Activated CD4-positive, alpha-beta T cell treated with anti-CD3 and anti-CD28 coated beads for 36 hours (primary cell): Measurements from ENCODE around the gene CARD19. TPM values are rescaled to one million over a fixed set of nuclear protein-coding genes. Genes with fewer than 3 reads are reported as not detected.
"Not testable (repeated sequence)": the region's sequence is repeated elsewhere in the genome, so short reads cannot be mapped to it uniquely, and the experiment has no call there.

Experiments
- ATAC-seq: fragments of 200-7000 bp; cut with Tn5 transposase; one replicate; pipeline ENCODE4 v1.10.0; 2021; ENCODE audit warnings: mild to moderate bottlenecking, moderate library complexity
- CTCF ChIA-PET: fragments of 350-600 bp; sonication (Branson Sonifier 250); formaldehyde crosslinking; loops from one replicate; lab custom pipeline; 2021; ENCODE audit warnings: antibody characterized with exemption; lab: Charles Lee
- POLR2A ChIA-PET: fragments of 350-600 bp; sonication (Branson Sonifier 250); formaldehyde crosslinking; loops from one replicate; lab custom pipeline; 2021; ENCODE audit warnings: antibody characterized with exemption, inconsistent platforms; lab: Charles Lee
- DNase-seq: peaks from one replicate; pipeline ENCODE4 v3.0.0-alpha.2; 2020
- H3K27ac Mint-ChIP-seq: one replicate; pipeline ENCODE4 v1.8.0; 2021; ENCODE audit warnings: mixed read lengths
- H3K27me3 Mint-ChIP-seq: one replicate; pipeline ENCODE4 v1.8.0; 2021; ENCODE audit warnings: mixed read lengths
- H3K36me3 Mint-ChIP-seq: one replicate; pipeline ENCODE4 v1.8.0; 2021; ENCODE audit warnings: low read depth, mixed read lengths
- H3K4me1 Mint-ChIP-seq: one replicate; pipeline ENCODE4 v1.8.0; 2021; ENCODE audit warnings: mixed read lengths
- H3K4me3 Mint-ChIP-seq: one replicate; pipeline ENCODE4 v1.8.0; 2021; ENCODE audit warnings: mild to moderate bottlenecking, moderate library complexity, mixed read lengths
- H3K9me3 Mint-ChIP-seq: one replicate; pipeline ENCODE4 v1.8.0; 2021; ENCODE audit warnings: low read depth, mixed read lengths
- intact Hi-C, 2 experiments: fragments of 100-400 bp; cut with DNase I in 1 of 2; cut with micrococcal nuclease in 1 of 2; formaldehyde crosslinking; loops; one replicate each; pipeline versions ENCODE4 v1.14.2 to v1.15.1; 2022 to 2024; cut with DNase I, micrococcal nuclease
- total RNA-seq, 2 experiments: library from RNA; stranded (reverse); gene quantifications; one replicate each; pipeline ENCODE4 v1.2.3, GENCODE V29; 2021

The CARD19 gene
- total RNA-seq, 2 experiments from 2014 or later, result 39.6 to 44.4 TPM

- ChIA-PET POLR2A (no interaction called here), CTCF (no interaction called here)
- no peaks in the 10 kb centered on the region for H3K27me3 Mint-ChIP-seq
- no peak for DNase-seq
- H3K9me3 Mint-ChIP-seq, result no peaks in the 10 kb centered on the region
- H3K27ac Mint-ChIP-seq, result no peak overlapping the region
- H3K4me1 Mint-ChIP-seq, result peaks cover 12% of the 10 kb centered on the region
- no peak overlapping the region for H3K4me3 Mint-ChIP-seq
- intact Hi-C loops, result no loop called here
- no peak for ATAC-seq
- H3K36me3 Mint-ChIP-seq, result peaks cover 11% of the 10 kb centered on the region
Observed at GRCh38 chr9:93114984-93115335, 18.9 kb downstream of the CARD19 start.

- Mint-ChIP-seq H3K4me1 (peaks cover 18% of the 10 kb centered on the region), H3K27me3 (no peaks in the 10 kb centered on the region), H3K9me3 (no peaks in the 10 kb centered on the region), H3K36me3 (peaks cover 16% of the 10 kb centered on the region), H3K27ac (no peak overlapping the region), H3K4me3 (no peak overlapping the region)
- ATAC-seq (no peak), DNase-seq (no peak)
- CTCF ChIA-PET, result no interaction called here
- intact Hi-C loops, result no loop called here
- POLR2A ChIA-PET, result no interaction called here
Observed at GRCh38 chr9:93115486-93116071, 19.6 kb downstream of the CARD19 start.

- peaks cover 10% of the 10 kb centered on the region for H3K36me3 Mint-ChIP-seq
- no peak overlapping the region for H3K4me3 Mint-ChIP-seq
- ChIA-PET CTCF (interaction anchor here (1.0 kb wide), 1 partner anchor 10 kb away, joined by 5 read pairs; no protein-coding TSS in a partner anchor), POLR2A (no interaction called here)
- H3K27me3 Mint-ChIP-seq, result no peaks in the 10 kb centered on the region
- intact Hi-C loops, result no loop called here
- H3K9me3 Mint-ChIP-seq, result no peaks in the 10 kb centered on the region
- H3K27ac Mint-ChIP-seq, result no peak overlapping the region
- DNase-seq (peak; percentile 10), ATAC-seq (no peak)
- H3K4me1 Mint-ChIP-seq, result peaks cover 22% of the 10 kb centered on the region
Observed at GRCh38 chr9:93116072-93116961, 20.3 kb downstream of the CARD19 start.

- ATAC-seq, H3K27me3 Mint-ChIP-seq, DNase-seq, H3K9me3 Mint-ChIP-seq, intact Hi-C loops, H3K4me3 Mint-ChIP-seq, H3K27ac Mint-ChIP-seq: not testable (repeated sequence)
- CTCF ChIA-PET, result interaction anchor here (0.6 kb wide), 2 partner anchors 16 to 62 kb away, joined by 3 read pairs; no protein-coding TSS in a partner anchor
- peaks cover 22% of the 10 kb centered on the region for H3K4me1 Mint-ChIP-seq
- H3K36me3 Mint-ChIP-seq, result peaks cover 11% of the 10 kb centered on the region
- POLR2A ChIA-PET, result interaction anchor here (0.7 kb wide), 1 partner anchor 306 kb away, joined by 3 read pairs; no protein-coding TSS in a partner anchor
Observed at GRCh38 chr9:93117521-93117920, 21.5 kb downstream of the CARD19 start.

- intact Hi-C loops, result no loop called here
- ChIA-PET CTCF (interaction anchor here (0.6 to 2.2 kb wide), 2 partner anchors 9 to 61 kb away, joined by 3 to 18 read pairs; no protein-coding TSS in a partner anchor), POLR2A (no interaction called here)
- H3K9me3 Mint-ChIP-seq, result no peaks in the 10 kb centered on the region
- H3K4me3 Mint-ChIP-seq, result peak overlapping the region; percentile 0
- peaks cover 14% of the 10 kb centered on the region for H3K36me3 Mint-ChIP-seq
- H3K27ac Mint-ChIP-seq, result no peak overlapping the region
- DNase-seq (peak; percentile 6), ATAC-seq (no peak)
- H3K4me1 Mint-ChIP-seq, result peaks cover 22% of the 10 kb centered on the region
- H3K27me3 Mint-ChIP-seq, result no peaks in the 10 kb centered on the region
Observed at GRCh38 chr9:93117924-93118862, 22.2 kb downstream of the CARD19 start.

GRCh38 chr9:93118863-93119702, 23.1 kb downstream of the CARD19 start:
- H3K36me3 Mint-ChIP-seq, result peaks cover 18% of the 10 kb centered on the region
- ChIA-PET CTCF (interaction anchor here (0.7 to 2.2 kb wide), 4 partner anchors 9 to 959 kb away, joined by 3 to 18 read pairs (median 4); no protein-coding TSS in a partner anchor), POLR2A (interaction anchor here (0.6 to 1.3 kb wide), 2 partner anchors 55 to 66 kb away, joined by 5 to 6 read pairs; no protein-coding TSS in a partner anchor)
- H3K4me1 Mint-ChIP-seq, result peaks cover 22% of the 10 kb centered on the region
- H3K27ac Mint-ChIP-seq, result peak overlapping the region; percentile 73
- no peaks in the 10 kb centered on the region for H3K9me3 Mint-ChIP-seq
- H3K4me3 Mint-ChIP-seq, result peak overlapping the region; percentile 0
- ATAC-seq, result no peak
- DNase-seq, result no peak
- intact Hi-C loops, result no loop called here
- H3K27me3 Mint-ChIP-seq, result no peaks in the 10 kb centered on the region

- Mint-ChIP-seq H3K27me3 (no peaks in the 10 kb centered on the region), H3K4me3 (no peak overlapping the region), H3K27ac (peak overlapping the region; percentile 73), H3K9me3 (no peaks in the 10 kb centered on the region), H3K4me1 (peaks cover 22% of the 10 kb centered on the region), H3K36me3 (peaks cover 21% of the 10 kb centered on the region)
- ATAC-seq, result no peak
- ChIA-PET POLR2A (interaction anchor here (1.3 kb wide), 1 partner anchor 55 kb away, joined by 5 read pairs; no protein-coding TSS in a partner anchor), CTCF (interaction anchor here (0.6 to 2.2 kb wide), 6 partner anchors 8 to 116 kb away, joined by 3 to 18 read pairs (median 4); no protein-coding TSS in a partner anchor)
- intact Hi-C loops, result no loop called here
- no peak for DNase-seq
Observed at GRCh38 chr9:93119703-93119952, 23.6 kb downstream of the CARD19 start.

- H3K27ac Mint-ChIP-seq, result peak overlapping the region; percentile 73
- H3K4me1 Mint-ChIP-seq, result peaks cover 18% of the 10 kb centered on the region
- ChIA-PET CTCF (interaction anchor here (0.5 to 2.2 kb wide), 6 partner anchors 8 to 117 kb away, joined by 3 to 18 read pairs (median 4); no protein-coding TSS in a partner anchor), POLR2A (interaction anchor here (1.3 kb wide), 1 partner anchor 56 kb away, joined by 5 read pairs; no protein-coding TSS in a partner anchor)
- intact Hi-C loops, result no loop called here
- no peaks in the 10 kb centered on the region for H3K9me3 Mint-ChIP-seq
- H3K27me3 Mint-ChIP-seq, result no peaks in the 10 kb centered on the region
- ATAC-seq (peak; percentile 87), DNase-seq (peak; percentile 65)
- H3K4me3 Mint-ChIP-seq, result no peak overlapping the region
- peaks cover 27% of the 10 kb centered on the region for H3K36me3 Mint-ChIP-seq
Observed at GRCh38 chr9:93119953-93120845, 24.2 kb downstream of the CARD19 start.

GRCh38 chr9:93120846-93121315, 24.9 kb downstream of the CARD19 start:
- CTCF ChIA-PET, result interaction anchor here (0.5 to 1.7 kb wide), 4 partner anchors 15 to 118 kb away, joined by 3 to 6 read pairs (median 4); no protein-coding TSS in a partner anchor
- no peak overlapping the region for H3K27ac Mint-ChIP-seq
- H3K4me1 Mint-ChIP-seq, result peaks cover 21% of the 10 kb centered on the region
- DNase-seq (peak; percentile 6), ATAC-seq (no peak)
- H3K4me3 Mint-ChIP-seq, result no peak overlapping the region
- H3K9me3 Mint-ChIP-seq, result no peaks in the 10 kb centered on the region
- H3K27me3 Mint-ChIP-seq, result no peaks in the 10 kb centered on the region
- peaks cover 29% of the 10 kb centered on the region for H3K36me3 Mint-ChIP-seq
- POLR2A ChIA-PET, result no interaction called here
- intact Hi-C loops, result no loop called here
